ENCODE measurements around the gene KRTAP3-2. TPM values are rescaled to one million over a fixed set of nuclear protein-coding genes. Genes with fewer than 3 reads are reported as not detected.

The KRTAP3-2 gene
- polyA plus RNA-seq, 1 donor from 2014 or later = not detected

GRCh38 chr17:40993839-40994238 lies 5.9 kb downstream of the KRTAP3-2 start, which contains the start of gene KRTAP3-3:
Gene KRTAP3-3 (minus strand): TSS chr17:40994164. CDS start chr17:40994097, 67 bp downstream.
- Mint-ChIP-seq H3K27ac (no peak within 1 kb of the TSS), H3K4me3 (peak within 1 kb of the TSS in 1 of 4 donors; percentile 35), H3K27me3 (peaks cover 28% of the 10 kb centered on the region), H3K4me1 (no peaks in the 10 kb centered on the region), H3K36me3 (no peaks in the 10 kb centered on the region), H3K9me3 (peaks cover 1 to 3% (median 1%) of the 10 kb centered on the region in 3 donors)

GRCh38 chr17:40993084-40993483 lies 6.6 kb downstream of the KRTAP3-2 start:
- no peak overlapping the region for H3K27ac Mint-ChIP-seq
- no peak overlapping the region for H3K4me3 Mint-ChIP-seq
- peaks cover 25% of the 10 kb centered on the region for H3K27me3 Mint-ChIP-seq

GRCh38 chr17:40992666-40993065 lies 7.0 kb downstream of the KRTAP3-2 start:
- Mint-ChIP-seq H3K27ac (no peak overlapping the region), H3K4me3 (no peak overlapping the region), H3K4me1 (peaks cover 0 to 1% (median 0%) of the 10 kb centered on the region in 3 donors), H3K9me3 (peaks cover 0 to 3% (median under 1%) of the 10 kb centered on the region in 3 donors), H3K36me3 (no peaks in the 10 kb centered on the region), H3K27me3 (peaks cover 25% of the 10 kb centered on the region)

More at GRCh38 chr17:40993084-40993483, 6.6 kb downstream of the KRTAP3-2 start:
- Mint-ChIP-seq H3K4me1 (no peaks in the 10 kb centered on the region), H3K36me3 (no peaks in the 10 kb centered on the region), H3K9me3 (peaks cover 0 to 3% (median 1%) of the 10 kb centered on the region in 3 donors)

DNA sequence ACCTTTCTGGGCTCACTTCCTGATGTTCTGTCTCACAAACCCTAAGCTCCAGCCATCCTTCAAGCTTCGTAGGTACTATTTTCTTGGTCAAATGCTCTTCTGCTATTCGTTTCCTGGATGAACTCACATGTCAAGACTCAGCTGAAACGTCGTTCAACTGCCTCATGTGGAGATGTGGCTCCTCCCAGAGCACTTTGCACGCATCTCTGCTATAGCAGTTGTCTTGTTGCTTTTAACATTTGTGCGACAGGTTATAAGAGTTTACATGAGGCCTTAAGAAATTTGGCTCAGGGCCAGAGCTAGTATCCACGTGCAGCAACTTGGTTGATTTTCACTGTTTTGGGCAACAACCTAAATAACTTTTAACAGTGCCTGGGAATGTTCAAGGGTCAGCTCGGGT lies 12.8 kb downstream of the KRTAP3-2 start:
- Mint-ChIP-seq H3K27ac (peak overlapping the region in 1 of 3 donors; percentile 26), H3K27me3 (peaks cover 11% of the 10 kb centered on the region), H3K9me3 (peaks cover 0 to 3% (median 0%) of the 10 kb centered on the region in 3 donors)

DNA sequence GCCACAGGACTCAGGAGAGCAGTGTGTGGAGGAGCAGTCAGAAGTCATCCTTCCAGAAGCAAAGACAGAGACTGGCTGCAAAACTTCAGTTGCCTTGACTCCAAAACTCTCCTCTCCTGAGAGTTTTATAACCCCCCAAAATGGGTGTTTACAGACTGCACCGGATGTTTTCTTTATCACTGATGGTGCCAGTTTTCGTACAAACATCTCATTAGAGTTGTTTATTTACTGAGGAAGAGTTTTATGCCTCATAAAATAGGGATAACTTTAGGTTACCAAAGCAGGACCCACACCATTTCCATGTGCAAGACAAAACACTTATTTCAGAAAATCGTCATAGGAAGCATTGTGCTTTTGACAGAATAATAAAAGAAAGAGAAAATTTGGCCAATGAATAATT lies 15.5 kb downstream of the KRTAP3-2 start, which contains the start of gene KRT40:
TSS of gene KRT40 (minus strand) at position 101 of the 400 bp plus-strand sequence. CDS start at position 48, 53 bp downstream.
- Mint-ChIP-seq H3K27me3 (peaks cover 11% of the 10 kb centered on the region), H3K4me3 (no peak within 1 kb of the TSS), H3K27ac (no peak within 1 kb of the TSS), H3K4me1 (peaks cover 0 to 2% (median 0%) of the 10 kb centered on the region in 3 donors), H3K36me3 (no peaks in the 10 kb centered on the region), H3K9me3 (no peaks in the 10 kb centered on the region)

More for the DNA sequence above, 12.8 kb downstream of the KRTAP3-2 start:
- H3K36me3 Mint-ChIP-seq = no peaks in the 10 kb centered on the region
- peaks cover 0 to 2% (median 0%) of the 10 kb centered on the region in 3 donors for H3K4me1 Mint-ChIP-seq
- H3K4me3 Mint-ChIP-seq = no peak overlapping the region

GRCh38 chr17:40981115-40981514 lies 18.6 kb downstream of the KRTAP3-2 start:
- Mint-ChIP-seq H3K36me3 (no peaks in the 10 kb centered on the region), H3K27me3 (peaks cover 15% of the 10 kb centered on the region), H3K4me1 (no peaks in the 10 kb centered on the region), H3K4me3 (no peak overlapping the region), H3K9me3 (no peaks in the 10 kb centered on the region), H3K27ac (no peak overlapping the region)

DNA sequence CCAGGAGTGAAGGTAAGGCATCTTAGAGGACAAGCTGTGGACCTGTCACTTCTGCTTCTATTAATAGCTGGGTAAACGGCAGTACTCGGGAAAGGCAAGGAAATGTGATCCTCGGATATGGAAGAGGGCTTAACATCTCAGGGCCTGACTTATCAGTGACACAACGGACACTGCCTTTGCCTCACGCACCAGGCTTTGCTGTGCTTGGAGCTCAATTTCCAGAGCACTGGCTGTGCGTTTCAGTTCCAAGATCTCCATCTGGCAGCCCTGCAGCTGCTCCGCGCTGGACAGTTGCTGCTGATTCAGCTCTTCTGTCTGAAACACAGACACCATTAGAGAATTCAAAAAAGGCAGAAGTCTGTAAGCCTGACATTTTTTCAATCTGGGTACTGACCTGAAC lies 19.1 kb downstream of the KRTAP3-2 start:
- H3K27ac Mint-ChIP-seq = no peak overlapping the region
- H3K9me3 Mint-ChIP-seq = no peaks in the 10 kb centered on the region
- no peaks in the 10 kb centered on the region for H3K4me1 Mint-ChIP-seq
- no peaks in the 10 kb centered on the region for H3K36me3 Mint-ChIP-seq
- peaks cover 15% of the 10 kb centered on the region for H3K27me3 Mint-ChIP-seq
- no peak overlapping the region for H3K4me3 Mint-ChIP-seq

GRCh38 chr17:40980117-40980516 lies 19.6 kb downstream of the KRTAP3-2 start:
- H3K36me3 Mint-ChIP-seq = no peaks in the 10 kb centered on the region
- H3K27me3 Mint-ChIP-seq = peaks cover 15% of the 10 kb centered on the region
- H3K27ac Mint-ChIP-seq = no peak overlapping the region
- H3K4me3 Mint-ChIP-seq = no peak overlapping the region
- no peaks in the 10 kb centered on the region for H3K9me3 Mint-ChIP-seq
- H3K4me1 Mint-ChIP-seq = no peaks in the 10 kb centered on the region

- Mint-ChIP-seq H3K4me1 (no peaks in the 10 kb centered on the region), H3K27me3 (peaks cover 10% of the 10 kb centered on the region)
Measured at GRCh38 chr17:40978575-40979151, 21.0 kb downstream of the KRTAP3-2 start.

DNA sequence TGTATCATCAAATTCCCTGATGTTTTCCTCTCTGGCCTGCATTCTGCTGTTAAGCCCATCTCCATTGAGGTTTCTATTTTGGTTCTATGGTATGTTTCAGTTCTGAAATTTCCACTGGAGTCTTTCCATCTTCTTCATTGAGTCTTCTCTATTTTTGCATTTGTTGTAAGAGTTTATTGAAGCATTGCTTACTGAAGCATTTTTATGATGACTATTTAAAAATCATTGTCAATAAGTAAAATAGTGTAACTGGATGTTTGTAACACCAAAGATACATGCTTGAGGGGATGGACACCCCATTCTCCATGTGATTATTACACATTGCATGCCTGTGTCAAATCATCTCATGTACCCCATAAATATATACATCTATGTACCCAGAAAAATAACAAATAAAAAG lies 24.2 kb downstream of the KRTAP3-2 start:
- Mint-ChIP-seq H3K9me3 (no peaks in the 10 kb centered on the region), H3K27me3 (peaks cover 8% of the 10 kb centered on the region), H3K4me3 (no peak overlapping the region)

More at GRCh38 chr17:40978575-40979151, 21.0 kb downstream of the KRTAP3-2 start:
- Mint-ChIP-seq H3K4me3 (no peak overlapping the region), H3K9me3 (no peaks in the 10 kb centered on the region), H3K27ac (no peak overlapping the region), H3K36me3 (no peaks in the 10 kb centered on the region)

DNA sequence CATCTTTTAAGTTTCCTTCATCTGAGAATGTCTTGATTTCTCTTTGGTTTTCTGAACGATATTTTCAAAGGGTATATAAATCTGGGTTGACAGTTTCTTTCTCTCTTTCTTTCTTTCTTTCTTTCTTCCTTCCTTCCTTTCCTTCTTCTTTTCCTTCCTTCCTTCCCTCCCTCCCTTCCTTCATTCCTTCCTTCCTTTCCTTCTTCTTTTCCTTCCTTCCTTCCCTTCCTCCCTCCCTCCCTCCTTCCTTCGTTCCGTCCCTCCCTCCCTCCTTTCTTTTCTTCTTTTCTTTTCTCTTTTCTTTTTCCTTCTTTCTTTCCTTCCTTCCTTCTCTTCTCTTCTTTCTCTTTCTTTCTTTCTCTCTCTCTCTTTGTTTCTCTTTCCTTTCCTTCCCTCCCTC lies 25.3 kb downstream of the KRTAP3-2 start:
- H3K9me3 Mint-ChIP-seq = no peaks in the 10 kb centered on the region
- no peaks in the 10 kb centered on the region for H3K4me1 Mint-ChIP-seq
- H3K27me3 Mint-ChIP-seq = peaks cover 9% of the 10 kb centered on the region
- no peak overlapping the region for H3K27ac Mint-ChIP-seq
- H3K36me3 Mint-ChIP-seq = no peaks in the 10 kb centered on the region
- no peak overlapping the region for H3K4me3 Mint-ChIP-seq

More for the DNA sequence above, 24.2 kb downstream of the KRTAP3-2 start:
- H3K36me3 Mint-ChIP-seq = no peaks in the 10 kb centered on the region
- H3K4me1 Mint-ChIP-seq = no peaks in the 10 kb centered on the region
- no peak overlapping the region for H3K27ac Mint-ChIP-seq

DNA sequence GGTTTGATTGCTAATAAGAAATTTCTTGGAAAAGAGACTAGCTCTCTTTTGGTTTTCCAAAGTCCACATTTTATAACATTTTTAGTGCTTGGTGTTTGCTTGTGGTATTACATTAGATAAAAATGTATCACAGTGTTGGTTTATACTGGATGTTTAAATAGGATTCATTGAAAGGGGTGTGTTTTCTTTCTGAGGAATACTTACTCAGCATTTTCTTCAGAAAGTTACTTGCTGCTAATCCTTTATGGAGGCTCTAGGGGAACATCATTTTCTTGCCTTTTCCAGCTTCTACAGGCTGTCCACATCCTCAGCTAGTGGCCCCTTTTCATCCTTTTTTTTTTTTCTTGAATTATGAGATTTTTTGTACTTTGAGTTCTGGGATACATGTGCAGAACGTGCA lies 32.1 kb downstream of the KRTAP3-2 start:
- Mint-ChIP-seq H3K27ac (no peak overlapping the region), H3K4me1 (peaks cover 0 to 5% (median 0%) of the 10 kb centered on the region in 3 donors), H3K27me3 (peaks cover 6% of the 10 kb centered on the region), H3K36me3 (no peaks in the 10 kb centered on the region), H3K4me3 (no peak overlapping the region), H3K9me3 (peaks cover 0 to 2% (median 0%) of the 10 kb centered on the region in 3 donors)

DNA sequence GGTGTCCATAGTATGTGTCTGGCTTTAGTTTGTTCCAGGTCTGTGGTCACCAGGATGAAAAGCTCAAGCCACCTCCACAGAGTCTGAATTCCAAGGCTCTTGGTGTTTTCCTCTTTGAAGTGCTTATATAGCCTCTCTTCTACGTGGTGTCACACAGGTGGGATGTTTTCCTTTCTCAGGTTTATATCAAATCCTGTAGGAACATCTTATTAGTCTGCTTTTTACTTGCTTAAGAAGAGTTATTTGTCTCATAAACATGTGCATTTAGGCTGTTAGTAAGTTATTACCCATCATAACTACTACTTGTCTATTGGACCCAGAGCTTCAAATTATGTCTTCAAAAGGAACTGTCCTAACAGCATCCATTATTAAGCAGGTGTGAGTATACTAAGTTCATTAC lies 32.9 kb downstream of the KRTAP3-2 start, which contains the start of gene KRT39:
TSS of gene KRT39 (minus strand) at position 101 of the 400 bp plus-strand sequence. CDS start at position 9, 92 bp downstream.
- Mint-ChIP-seq H3K36me3 (no peaks in the 10 kb centered on the region), H3K9me3 (peaks cover 0 to 2% (median 0%) of the 10 kb centered on the region in 3 donors)

GRCh38 chr17:40963838-40964237 lies 35.9 kb downstream of the KRTAP3-2 start:
- Mint-ChIP-seq H3K4me1 (peaks cover 0 to 5% (median 0%) of the 10 kb centered on the region in 3 donors), H3K4me3 (no peak overlapping the region), H3K9me3 (peaks cover 0 to 2% (median 0%) of the 10 kb centered on the region in 3 donors), H3K27ac (no peak overlapping the region), H3K27me3 (peaks cover 3% of the 10 kb centered on the region), H3K36me3 (no peaks in the 10 kb centered on the region)

More for the DNA sequence above, 32.9 kb downstream of the KRTAP3-2 start, which contains the start of gene KRT39:
- Mint-ChIP-seq H3K4me1 (peaks cover 0 to 5% (median 0%) of the 10 kb centered on the region in 3 donors), H3K4me3 (no peak within 1 kb of the TSS), H3K27ac (no peak within 1 kb of the TSS), H3K27me3 (peaks cover 6% of the 10 kb centered on the region)

DNA sequence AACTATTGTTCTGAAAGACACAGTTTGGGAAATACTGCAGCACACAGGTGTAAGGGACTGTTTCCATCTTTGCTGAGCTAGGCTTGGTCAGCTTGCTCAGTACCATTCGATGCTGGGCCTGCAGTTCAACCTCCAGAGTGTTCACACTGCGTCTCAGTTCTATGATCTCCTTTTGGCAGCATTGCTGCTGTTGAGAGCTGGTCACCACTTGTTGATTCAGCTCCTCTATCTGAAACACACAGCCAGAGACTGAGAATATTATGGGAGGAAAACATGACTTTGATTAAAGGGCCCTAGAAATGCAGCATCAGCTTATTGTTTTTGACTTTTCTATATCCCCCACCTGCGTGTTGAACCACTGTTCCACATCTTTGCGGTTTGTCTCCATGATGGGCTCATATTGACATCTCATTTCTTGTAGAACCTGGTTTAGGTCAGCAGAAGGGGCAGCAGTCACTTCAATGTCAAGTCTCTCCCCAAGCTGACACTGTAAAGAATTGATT lies 37.6 kb downstream of the KRTAP3-2 start:
- peaks cover 0 to 5% (median 0%) of the 10 kb centered on the region in 3 donors for H3K4me1 Mint-ChIP-seq
- peaks cover 0 to 2% (median 0%) of the 10 kb centered on the region in 3 donors for H3K9me3 Mint-ChIP-seq
- H3K27ac Mint-ChIP-seq = no peak overlapping the region
- no peak overlapping the region for H3K4me3 Mint-ChIP-seq
- peaks cover 3% of the 10 kb centered on the region for H3K27me3 Mint-ChIP-seq
- H3K36me3 Mint-ChIP-seq = no peaks in the 10 kb centered on the region
